Measurements from ENCODE around the gene MAP4. TPM values are rescaled to one million over a fixed set of nuclear protein-coding genes. Genes with fewer than 3 reads are reported as not detected.

Gene MAP4
- total RNA-seq, 1 experiment from 2014 or later, result 137 TPM

GRCh38 chr3:47895241-47895640 is 121.0 kb downstream of the MAP4 start:
- Mint-ChIP-seq H3K4me3 (ENCODE audit: unreplicated experiment) (no peak overlapping the region), H3K27ac (ENCODE audit: unreplicated experiment) (no peak overlapping the region), H3K4me1 (ENCODE audit: low read depth, unreplicated experiment) (no peaks in the 10 kb centered on the region), H3K36me3 (ENCODE audit: insufficient read depth, unreplicated experiment) (peaks cover 81% of the 10 kb centered on the region), H3K9me3 (ENCODE audit: unreplicated experiment) (no peaks in the 10 kb centered on the region), H3K27me3 (ENCODE audit: insufficient read depth, unreplicated experiment) (no peaks in the 10 kb centered on the region)
- Histone ChIP-seq H3K9me3 (no peaks in the 10 kb centered on the region), H3K4me3 (ENCODE audit: low read depth, low read length) (no peak overlapping the region), H3K27me3 (replicated peaks; ENCODE audit: control insufficient read depth, insufficient read depth, low read length) (no peaks in the 10 kb centered on the region), H3K36me3 (ENCODE audit: control insufficient read depth, insufficient read depth, low read length) (no peaks in the 10 kb centered on the region; the same call in 1 of the 2 replicates), H3K4me1 (peaks cover 10% of the 10 kb centered on the region)
- BruUV-seq (replicated peaks), result no TSS peak
- intact Hi-C loops (cut with micrococcal nuclease; ENCODE audit: unreplicated experiment), result no loop called here
- DNase-seq, result no peak
- no peak for TF ChIP-seq CTCF (IDR thresholded peaks at IDR 0.05; ENCODE audit: insufficient read depth in 1 of 2, low read depth in 1 of 2, low read length in 1 of 2, severe bottlenecking in 1 of 2, unreplicated experiment in 1 of 2)
- CTCF ChIA-PET, result no interaction called here
- POLR2A ChIA-PET, result no interaction called here

GRCh38 chr3:47892286-47893040 is 123.8 kb downstream of the MAP4 start:
- DNase-seq, result no peak
- CTCF ChIA-PET, result interaction anchor here (0.5 to 1.5 kb wide), 2 partner anchors 97 to 232 kb away, joined by 3 to 5 read pairs; no protein-coding TSS in a partner anchor
- no peaks in the 10 kb centered on the region for H3K27me3 ChIP-seq (replicated peaks; ENCODE audit: control insufficient read depth, insufficient read depth, low read length)
- BruUV-seq (replicated peaks), result TSS peak; percentile 7
- Mint-ChIP-seq H3K36me3 (ENCODE audit: insufficient read depth, unreplicated experiment) (peaks cover 86% of the 10 kb centered on the region), H3K4me3 (ENCODE audit: unreplicated experiment) (no peak overlapping the region), H3K27ac (ENCODE audit: unreplicated experiment) (peak overlapping the region; percentile 30), H3K27me3 (ENCODE audit: insufficient read depth, unreplicated experiment) (no peaks in the 10 kb centered on the region), H3K9me3 (ENCODE audit: unreplicated experiment) (no peaks in the 10 kb centered on the region), H3K4me1 (ENCODE audit: low read depth, unreplicated experiment) (no peaks in the 10 kb centered on the region)
- POLR2A ChIA-PET, result interaction anchor here (0.6 kb wide), 2 partner anchors 141 to 1521 kb away, joined by 3 to 4 read pairs; no protein-coding TSS in a partner anchor
- intact Hi-C loops (cut with micrococcal nuclease; ENCODE audit: unreplicated experiment), result no loop called here
- H3K4me3 ChIP-seq (ENCODE audit: low read depth, low read length), result no peak overlapping the region
- no peaks in the 10 kb centered on the region for H3K4me1 ChIP-seq
- no peak for TF ChIP-seq CTCF (IDR thresholded peaks at IDR 0.05; ENCODE audit: insufficient read depth in 1 of 2, low read depth in 1 of 2, low read length in 1 of 2, severe bottlenecking in 1 of 2, unreplicated experiment in 1 of 2)
- no peaks in the 10 kb centered on the region for H3K9me3 ChIP-seq
- no peaks in the 10 kb centered on the region; the same call in 1 of the 2 replicates for H3K36me3 ChIP-seq (ENCODE audit: control insufficient read depth, insufficient read depth, low read length)

GRCh38 chr3:47891613-47892005 is 124.6 kb downstream of the MAP4 start:
- H3K36me3 ChIP-seq (ENCODE audit: control insufficient read depth, insufficient read depth, low read length), result no peaks in the 10 kb centered on the region; the same call in 1 of the 2 replicates
- no peaks in the 10 kb centered on the region for H3K27me3 ChIP-seq (replicated peaks; ENCODE audit: control insufficient read depth, insufficient read depth, low read length)
- Mint-ChIP-seq H3K36me3 (ENCODE audit: insufficient read depth, unreplicated experiment) (peaks cover 85% of the 10 kb centered on the region), H3K4me3 (ENCODE audit: unreplicated experiment) (no peak overlapping the region), H3K9me3 (ENCODE audit: unreplicated experiment) (no peaks in the 10 kb centered on the region), H3K27ac (ENCODE audit: unreplicated experiment) (no peak overlapping the region), H3K4me1 (ENCODE audit: low read depth, unreplicated experiment) (peaks cover 4% of the 10 kb centered on the region), H3K27me3 (ENCODE audit: insufficient read depth, unreplicated experiment) (no peaks in the 10 kb centered on the region)
- CTCF ChIA-PET, result interaction anchor here (0.5 to 1.5 kb wide), 2 partner anchors 98 to 232 kb away, joined by 3 to 5 read pairs; no protein-coding TSS in a partner anchor
- H3K9me3 ChIP-seq, result no peaks in the 10 kb centered on the region
- no TSS peak for BruUV-seq (replicated peaks)
- no peak for DNase-seq
- no peak overlapping the region for H3K4me3 ChIP-seq (ENCODE audit: low read depth, low read length)
- intact Hi-C loops (cut with micrococcal nuclease; ENCODE audit: unreplicated experiment), result no loop called here
- no peaks in the 10 kb centered on the region for H3K4me1 ChIP-seq
- POLR2A ChIA-PET, result no interaction called here
- no peak for TF ChIP-seq CTCF (IDR thresholded peaks at IDR 0.05; ENCODE audit: insufficient read depth in 1 of 2, low read depth in 1 of 2, low read length in 1 of 2, severe bottlenecking in 1 of 2, unreplicated experiment in 1 of 2)

Data from Caco-2 (cell line).